ENCODE data around the gene EFNA3.

The EFNA3 gene, protein sequence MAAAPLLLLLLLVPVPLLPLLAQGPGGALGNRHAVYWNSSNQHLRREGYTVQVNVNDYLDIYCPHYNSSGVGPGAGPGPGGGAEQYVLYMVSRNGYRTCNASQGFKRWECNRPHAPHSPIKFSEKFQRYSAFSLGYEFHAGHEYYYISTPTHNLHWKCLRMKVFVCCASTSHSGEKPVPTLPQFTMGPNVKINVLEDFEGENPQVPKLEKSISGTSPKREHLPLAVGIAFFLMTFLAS

DNA sequence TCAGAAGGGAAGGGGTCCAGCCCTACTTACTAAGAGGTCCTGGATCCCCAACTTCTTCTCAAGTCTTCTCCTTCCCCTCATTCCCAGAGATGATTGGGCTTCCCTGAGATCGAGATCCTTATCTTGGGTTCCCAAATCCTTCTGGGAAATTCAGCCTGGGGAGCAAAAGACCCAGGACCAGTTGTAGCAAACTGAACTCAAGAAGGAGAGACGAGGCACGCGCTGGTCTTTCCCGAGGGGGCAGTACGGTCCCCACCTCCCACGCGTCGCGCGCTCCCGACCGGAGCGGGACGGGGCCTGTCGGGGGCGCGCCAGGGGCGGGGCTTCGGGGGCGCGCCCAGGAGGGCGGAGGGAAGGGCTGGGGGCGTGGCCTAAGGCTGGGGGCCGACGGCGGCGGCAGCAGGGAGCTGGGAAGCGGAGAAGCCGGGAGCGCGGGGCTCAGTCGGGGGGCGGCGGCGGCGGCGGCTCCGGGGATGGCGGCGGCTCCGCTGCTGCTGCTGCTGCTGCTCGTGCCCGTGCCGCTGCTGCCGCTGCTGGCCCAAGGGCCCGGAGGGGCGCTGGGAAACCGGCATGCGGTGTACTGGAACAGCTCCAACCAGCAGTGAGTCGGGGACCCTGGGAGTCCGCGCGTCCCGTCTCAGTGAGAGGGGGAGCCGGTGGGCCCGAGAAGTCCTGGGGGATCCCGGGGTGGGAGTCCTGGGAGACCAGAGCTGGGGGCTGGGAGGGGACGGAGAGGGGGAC is at the start of gene EFNA3:
EFNA3 (plus strand) TSS at position 369 of the 741 bp plus-strand sequence; CDS start at position 474, 105 bp downstream.
- peak; percentile 33 for DNase-seq

GRCh38 chr1:155029513-155030242 is 49.0 kb upstream of the EFNA3 start:
- no peak for DNase-seq

DNA sequence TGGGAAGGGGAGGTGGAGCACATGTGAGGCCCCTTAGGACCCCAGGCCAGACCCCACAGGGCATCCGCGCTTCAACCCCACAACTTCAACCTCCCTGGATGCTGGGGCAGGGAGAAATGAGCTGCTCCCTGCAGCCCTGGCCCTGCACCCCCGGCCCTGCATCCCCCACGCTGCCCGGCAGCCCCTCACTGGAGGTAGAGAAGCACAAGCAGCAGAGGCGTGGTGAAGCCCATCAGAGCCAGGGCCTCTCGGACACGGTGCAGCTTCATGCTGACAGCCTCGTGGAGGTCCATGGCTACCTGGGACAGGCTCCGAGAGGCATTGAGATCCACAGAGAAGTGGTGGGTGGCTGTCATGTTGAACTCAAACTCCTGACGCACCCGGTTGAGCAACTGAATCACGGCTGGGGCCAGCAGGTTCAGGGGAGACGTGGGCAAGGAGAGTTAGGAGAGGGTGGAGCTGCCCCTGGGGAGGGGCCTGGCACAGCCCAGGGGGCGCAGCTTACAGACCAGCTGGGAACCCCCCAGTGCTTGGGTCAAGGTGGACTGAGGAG is 48.3 kb upstream of the EFNA3 start:
- no peak for DNase-seq

DNA sequence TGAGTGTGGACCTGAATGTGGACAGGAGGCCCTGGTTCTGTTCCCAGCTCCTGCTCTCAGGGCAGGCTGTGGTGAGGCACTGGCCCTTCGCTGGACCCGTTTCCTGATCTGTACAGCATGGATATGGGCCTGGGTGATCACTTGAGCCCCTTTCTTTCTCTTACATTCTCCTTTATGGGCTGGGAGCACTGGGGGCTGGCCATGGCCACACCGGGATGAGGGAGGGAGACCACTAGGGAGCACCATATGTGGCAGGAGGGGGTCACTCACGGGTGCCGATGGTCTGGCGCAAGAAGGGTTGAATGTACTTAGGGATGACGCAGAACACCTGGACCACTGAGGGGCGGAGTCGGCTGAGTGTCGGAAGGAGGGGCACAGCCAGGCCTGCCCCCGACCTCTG is 47.7 kb upstream of the EFNA3 start:
- DNase-seq, result no peak

DNA sequence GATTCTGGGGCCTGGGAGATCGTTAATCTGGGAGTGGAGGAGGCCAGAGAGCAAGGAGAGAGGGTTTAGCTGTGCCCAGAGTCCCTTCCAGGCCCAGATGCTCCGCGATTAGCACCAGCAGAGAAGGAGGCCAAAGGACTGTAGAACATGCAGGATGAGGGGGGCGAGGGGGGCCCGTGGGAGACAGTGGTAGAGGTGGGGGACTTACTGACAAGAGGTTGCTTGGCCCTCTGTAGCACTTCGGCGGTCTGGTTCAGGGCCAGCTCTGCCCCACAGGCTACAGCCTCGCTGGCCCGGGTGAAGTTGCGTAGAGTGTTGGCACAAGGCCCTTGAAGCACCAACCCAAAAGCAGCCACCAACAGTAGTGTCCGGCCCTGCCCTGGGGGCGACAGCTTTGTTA is 45.8 kb upstream of the EFNA3 start:
- DNase-seq, result no peak

GRCh38 chr1:155033524-155033923 is 45.1 kb upstream of the EFNA3 start, which contains the start of the genes DCST1 and DCST2:
Gene DCST1, plus strand, starts transcription at chr1:155033824. Its CDS starts 213 bp downstream, at chr1:155034037.
Gene DCST2, minus strand, starts transcription at chr1:155033781. Its CDS starts 80 bp downstream, at chr1:155033701.
- DNase-seq, result no peak

DNA sequence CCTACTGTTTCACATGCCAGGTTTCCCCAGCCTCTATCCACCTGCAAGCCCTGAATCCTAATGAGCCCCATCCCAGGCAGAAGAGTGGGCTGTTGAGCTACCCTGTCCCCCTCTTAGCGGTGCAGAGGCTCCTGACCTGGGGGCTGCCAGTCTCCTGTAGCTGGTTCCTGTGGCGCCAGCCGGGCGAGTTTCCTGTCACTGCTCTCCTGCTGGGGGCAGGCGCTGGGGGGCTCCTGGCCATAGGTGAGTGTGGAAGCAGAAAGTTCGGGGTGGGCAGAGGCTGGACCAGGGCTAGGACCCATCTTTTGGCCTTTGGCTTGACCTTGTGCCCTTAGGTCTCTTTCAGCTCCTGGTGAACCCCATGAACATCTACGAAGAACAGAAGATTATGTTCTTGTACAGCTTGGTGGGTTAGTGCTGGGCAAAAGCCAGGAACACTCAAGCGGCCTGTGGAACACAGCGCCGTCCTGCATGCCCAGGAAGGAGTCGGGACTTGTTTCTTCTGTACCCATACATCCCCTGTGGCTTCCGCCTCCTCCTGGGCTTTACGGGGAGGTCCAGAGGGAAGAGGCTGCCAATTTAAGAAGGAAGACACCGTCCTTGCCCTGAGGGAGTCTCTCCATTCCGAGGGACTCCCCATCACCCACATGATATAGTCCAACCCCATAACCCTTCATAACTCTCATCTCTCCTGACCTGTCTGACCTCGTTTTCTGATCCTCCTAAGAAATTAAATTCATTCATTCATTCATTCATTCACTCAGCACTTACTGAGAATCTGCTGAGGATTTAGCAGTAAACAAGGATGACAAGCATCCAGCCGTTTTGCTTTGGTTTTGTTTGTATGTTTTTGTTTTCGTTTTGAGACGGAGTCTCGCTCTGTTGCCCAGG is 44.1 kb upstream of the EFNA3 start:
- no peak for DNase-seq

DNA sequence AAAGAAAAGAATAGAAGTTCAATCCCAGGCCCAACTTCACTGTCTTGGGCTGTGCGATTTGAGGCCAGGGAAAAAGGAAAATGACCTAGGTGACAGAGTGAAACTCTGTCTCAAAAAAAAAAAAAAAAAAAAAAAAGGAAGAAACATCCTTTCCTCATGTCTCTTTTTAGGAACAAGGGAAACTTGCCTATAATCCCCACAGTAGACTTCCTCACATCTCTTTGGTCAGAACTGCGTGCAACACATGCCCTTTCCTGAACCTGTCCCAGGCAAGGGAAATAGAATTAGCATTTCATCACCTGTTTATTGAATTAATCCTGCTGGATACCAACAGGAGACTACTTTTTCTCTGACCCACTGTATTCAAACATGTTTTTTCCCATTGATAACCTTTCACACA is 42.7 kb upstream of the EFNA3 start:
- no peak for DNase-seq

- DNase-seq, result no peak
Observed at GRCh38 chr1:155037043-155037442, 41.6 kb upstream of the EFNA3 start.

DNA sequence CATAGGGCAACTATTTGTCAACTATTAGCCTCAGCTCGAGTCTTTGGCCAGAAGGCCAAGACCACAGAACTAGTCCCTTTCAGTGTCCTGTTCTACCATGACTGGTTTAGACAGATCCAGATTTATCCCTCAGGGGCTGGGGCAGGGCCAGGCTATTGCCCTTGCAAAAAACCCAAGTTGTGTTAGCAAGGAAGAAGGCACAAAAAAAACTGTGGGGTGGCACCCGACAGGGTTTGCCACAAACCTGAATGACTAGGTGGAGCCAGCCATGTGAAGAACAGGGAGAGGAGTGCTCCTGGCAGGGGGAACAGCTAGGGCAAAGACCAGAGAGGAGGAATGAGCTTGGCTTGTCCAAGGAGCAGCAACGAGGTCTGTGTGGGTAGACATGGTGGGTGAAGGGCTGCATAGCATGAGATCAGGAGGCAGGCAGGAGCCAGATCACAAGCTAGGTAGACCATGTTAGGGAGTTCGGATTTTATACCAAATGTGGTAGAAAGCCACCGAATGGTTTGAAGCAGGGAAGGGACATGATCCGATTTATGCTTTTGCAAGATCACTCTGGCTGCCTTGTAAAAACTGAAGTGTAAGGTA is 40.7 kb upstream of the EFNA3 start:
- no peak for DNase-seq

DNA sequence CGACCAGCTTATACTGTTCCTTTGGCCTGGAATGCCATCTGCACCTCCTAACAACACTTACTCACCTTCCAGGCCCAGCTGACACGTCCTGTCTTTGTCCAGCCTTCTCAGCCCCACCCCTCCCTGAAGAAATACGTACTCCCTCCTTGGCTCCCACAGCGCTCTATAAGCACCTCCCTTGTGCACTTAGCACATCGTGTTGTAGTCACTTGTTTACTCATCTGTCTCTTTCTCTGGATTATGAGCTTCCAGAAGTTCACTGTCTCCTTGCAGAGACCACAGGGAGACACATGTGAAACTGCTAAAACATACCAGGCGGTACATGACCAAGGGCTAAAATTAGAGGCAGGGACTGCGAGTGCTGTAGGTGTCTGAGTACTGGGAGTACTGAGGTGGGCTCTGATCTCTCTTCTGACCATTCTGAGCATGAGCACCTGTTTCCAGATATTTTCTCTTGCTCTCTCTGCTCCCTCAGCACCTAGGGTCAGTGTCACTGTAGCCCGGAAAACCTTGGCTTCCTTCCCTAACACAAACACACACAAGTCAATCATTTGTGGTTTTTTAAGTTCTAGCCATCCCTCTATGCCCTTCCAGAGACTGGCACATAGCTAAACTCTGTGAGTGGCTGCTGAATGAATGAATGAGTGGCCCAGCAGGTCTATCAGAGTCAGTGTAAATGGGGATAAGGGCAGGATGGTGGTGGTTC is 39.9 kb upstream of the EFNA3 start:
- DNase-seq, result peak; percentile 65

- DNase-seq, result no peak
Observed at GRCh38 chr1:155039308-155039669, 39.3 kb upstream of the EFNA3 start.

- no peak for DNase-seq
Observed at GRCh38 chr1:155040358-155041093, 38.1 kb upstream of the EFNA3 start.

DNA sequence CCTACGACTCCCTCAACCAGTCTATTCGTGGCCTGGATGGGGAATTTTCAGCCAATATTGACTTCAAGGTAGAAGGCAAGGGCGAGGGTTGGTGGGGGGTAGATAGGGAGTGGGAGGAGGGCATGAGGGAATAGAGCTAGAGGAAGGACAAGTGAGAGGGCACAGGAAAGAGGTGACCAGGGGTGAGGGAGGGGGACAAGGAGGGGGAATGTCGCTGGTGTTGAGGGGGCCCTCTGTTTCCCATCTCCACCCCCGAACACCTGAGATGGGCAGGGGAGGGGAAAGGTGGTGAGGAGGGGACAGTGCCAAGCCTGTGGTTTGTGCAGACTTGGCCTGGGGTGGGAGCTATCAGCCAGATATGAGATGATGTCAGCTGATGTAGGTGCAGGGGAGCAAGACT is 35.8 kb upstream of the EFNA3 start:
- DNase-seq, result no peak

GRCh38 chr1:155043301-155043702 is 35.3 kb upstream of the EFNA3 start:
- DNase-seq, result no peak

DNA sequence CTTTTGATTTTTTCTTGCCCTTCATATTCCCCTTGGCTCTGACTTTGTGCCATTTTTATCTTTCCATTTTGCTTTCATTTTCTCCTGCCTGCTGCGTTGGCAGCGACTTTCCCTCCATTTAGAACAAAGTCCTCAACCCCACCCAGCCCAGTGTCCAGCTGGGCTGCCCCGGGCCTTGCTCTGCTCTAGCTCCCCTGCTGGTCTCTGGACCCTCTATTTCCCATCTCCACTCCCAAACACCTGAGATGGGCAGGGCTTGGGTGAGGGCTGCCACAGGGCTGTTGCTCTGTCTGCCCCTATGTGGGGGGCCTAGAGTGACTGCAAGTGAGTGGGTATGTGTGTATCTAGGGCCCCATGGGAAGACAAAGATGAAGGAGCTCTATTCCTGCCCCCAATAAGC is 34.8 kb upstream of the EFNA3 start:
- DNase-seq, result no peak

GRCh38 chr1:155044365-155044764 is 34.3 kb upstream of the EFNA3 start:
- no peak for DNase-seq

DNA sequence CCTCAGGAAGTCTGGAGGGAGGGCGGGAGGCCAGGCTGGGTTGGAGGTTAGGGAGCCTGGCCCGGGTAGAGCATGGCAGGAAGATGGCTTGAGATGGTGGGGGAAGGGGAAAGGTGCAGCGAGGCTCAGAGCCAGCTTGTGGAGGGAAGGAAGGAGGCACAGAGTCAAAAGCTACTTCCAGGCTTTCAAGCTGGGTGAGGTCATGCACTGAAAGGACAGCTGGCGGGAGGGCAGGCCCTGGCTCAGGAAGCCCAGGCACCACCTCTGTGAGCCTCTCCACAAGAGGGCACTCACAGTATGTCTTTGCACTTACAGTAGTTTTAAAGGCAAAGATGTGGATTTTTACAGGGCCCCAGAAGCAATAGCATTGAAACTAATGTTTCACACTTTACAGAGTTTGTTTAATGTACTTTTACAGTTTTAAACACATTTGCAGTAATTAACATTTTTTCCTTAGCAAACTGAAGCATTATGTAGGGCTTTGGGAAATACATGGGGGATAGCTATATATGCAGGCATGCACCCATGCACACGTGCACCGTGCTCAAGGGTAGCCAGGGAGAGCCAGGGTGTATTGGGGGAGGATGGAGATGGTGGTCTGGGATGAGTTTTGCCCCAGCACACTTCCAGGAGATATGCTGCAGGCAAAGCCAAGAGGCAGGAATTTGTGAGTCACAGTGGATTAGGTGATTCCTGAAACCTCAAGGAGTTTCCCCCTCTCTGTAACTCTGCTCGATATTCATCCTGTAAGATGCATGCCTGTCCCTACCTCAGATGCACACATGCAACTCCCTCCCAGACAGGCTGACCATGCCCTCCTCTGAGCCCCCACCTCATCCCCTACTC is 33.6 kb upstream of the EFNA3 start:
- peak; percentile 77 for DNase-seq

All from NCI-H226 (cell line).